Measurements from ENCODE around the gene PRDM15. TPM values are rescaled to one million over a fixed set of nuclear protein-coding genes. Genes with fewer than 3 reads are reported as not detected.

The PRDM15 gene
- total RNA-seq, 4 donors from 2014 or later = 11.8 to 33.7 (median 18.5) TPM

- H3K4me1 ChIP-seq = peaks cover 0 to 5% (median 2%) of the 10 kb centered on the region in 4 donors
- TF ChIP-seq CTCF (IDR thresholded peaks at IDR 0.05) = no peak
- TF ChIP-seq POLR2A (IDR thresholded peaks at IDR 0.05) = no peak
- no peak for TF ChIP-seq EP300 (IDR thresholded peaks at IDR 0.05)
- H3K36me3 ChIP-seq = peaks cover 0 to 1% (median 0%) of the 10 kb centered on the region in 3 donors
- DNase-seq (ENCODE audit: low spot score in 2 of 2) = no peak
- 81 to 82% methylated on average over 15 of the region's 15 CpGs for WGBS, 2 donors
- H3K4me3 ChIP-seq = no peak overlapping the region
- no peaks in the 10 kb centered on the region for H3K27me3 ChIP-seq
- H3K9me3 ChIP-seq = no peaks in the 10 kb centered on the region
- H3K27ac ChIP-seq = no peak overlapping the region
Measured at GRCh38 chr21:41865002-41865777, 14.0 kb downstream of the PRDM15 start.

GRCh38 chr21:41864311-41865001, 14.7 kb downstream of the PRDM15 start:
- WGBS, 2 donors = 88 to 94% methylated on average over 10 of the region's 10 CpGs
- DNase-seq (ENCODE audit: low spot score in 2 of 2) = no peak

GRCh38 chr21:41863439-41863740, 15.8 kb downstream of the PRDM15 start:
- no peaks in the 10 kb centered on the region for H3K27me3 ChIP-seq
- no peak overlapping the region for H3K27ac ChIP-seq
- TF ChIP-seq POLR2A (IDR thresholded peaks at IDR 0.05) = no peak
- no peak for TF ChIP-seq EP300 (IDR thresholded peaks at IDR 0.05)
- TF ChIP-seq CTCF (IDR thresholded peaks at IDR 0.05) = no peak
- peaks cover 0 to 19% (median 0%) of the 10 kb centered on the region in 3 donors for H3K36me3 ChIP-seq
- whole genome bisulfite sequencing, 2 donors = 91 to 97% methylated on average over 4 of the region's 4 CpGs
- DNase-seq (ENCODE audit: low spot score in 2 of 2) = no peak
- H3K4me1 ChIP-seq = peaks cover 0 to 5% (median 2%) of the 10 kb centered on the region in 4 donors
- no peak overlapping the region for H3K4me3 ChIP-seq
- H3K9me3 ChIP-seq = no peaks in the 10 kb centered on the region

More at GRCh38 chr21:41864311-41865001, 14.7 kb downstream of the PRDM15 start:
- Histone ChIP-seq H3K9me3 (no peaks in the 10 kb centered on the region), H3K4me3 (no peak overlapping the region), H3K36me3 (peaks cover 0 to 9% (median 0%) of the 10 kb centered on the region in 3 donors), H3K27me3 (no peaks in the 10 kb centered on the region), H3K27ac (no peak overlapping the region), H3K4me1 (peaks cover 0 to 5% (median 2%) of the 10 kb centered on the region in 4 donors)
- no peak for TF ChIP-seq POLR2A (IDR thresholded peaks at IDR 0.05)

GRCh38 chr21:41861987-41862386, 17.2 kb downstream of the PRDM15 start:
- H3K4me1 ChIP-seq = peaks cover 0 to 5% (median 2%) of the 10 kb centered on the region in 4 donors
- H3K9me3 ChIP-seq = no peaks in the 10 kb centered on the region
- no peak for TF ChIP-seq EP300 (IDR thresholded peaks at IDR 0.05)
- no peak for TF ChIP-seq CTCF (IDR thresholded peaks at IDR 0.05)
- no peak for TF ChIP-seq POLR2A (IDR thresholded peaks at IDR 0.05)
- H3K27me3 ChIP-seq = no peaks in the 10 kb centered on the region
- no peak overlapping the region for H3K4me3 ChIP-seq
- H3K27ac ChIP-seq = no peak overlapping the region
- H3K36me3 ChIP-seq = peaks cover 0 to 33% (median 0%) of the 10 kb centered on the region in 3 donors
- no peak for DNase-seq (ENCODE audit: low spot score in 2 of 2)
- 93% methylated on average over 17 of the region's 17 CpGs for WGBS, 2 donors

- no peak overlapping the region for H3K4me3 ChIP-seq
- H3K4me1 ChIP-seq = peaks cover 0 to 5% (median 2%) of the 10 kb centered on the region in 4 donors
- H3K27ac ChIP-seq = no peak overlapping the region
- H3K27me3 ChIP-seq = no peaks in the 10 kb centered on the region
- WGBS, 2 donors = 89% methylated on average over 4 of the region's 4 CpGs
- DNase-seq (ENCODE audit: low spot score in 2 of 2) = no peak
- TF ChIP-seq EP300 (IDR thresholded peaks at IDR 0.05) = no peak
- TF ChIP-seq CTCF (IDR thresholded peaks at IDR 0.05) = no peak
- TF ChIP-seq POLR2A (IDR thresholded peaks at IDR 0.05) = no peak
- H3K36me3 ChIP-seq = peaks cover 0 to 41% (median 0%) of the 10 kb centered on the region in 3 donors
- H3K9me3 ChIP-seq = no peaks in the 10 kb centered on the region
Measured at GRCh38 chr21:41861255-41861654, 17.9 kb downstream of the PRDM15 start.

Measured in tibial nerve (tissue), 4 donors.